Measurements from ENCODE around the gene POP4.

GRCh38 chr19:29593869-29594268 lies 12.2 kb upstream of the POP4 start:
- TF ChIP-seq, protein P1, sequence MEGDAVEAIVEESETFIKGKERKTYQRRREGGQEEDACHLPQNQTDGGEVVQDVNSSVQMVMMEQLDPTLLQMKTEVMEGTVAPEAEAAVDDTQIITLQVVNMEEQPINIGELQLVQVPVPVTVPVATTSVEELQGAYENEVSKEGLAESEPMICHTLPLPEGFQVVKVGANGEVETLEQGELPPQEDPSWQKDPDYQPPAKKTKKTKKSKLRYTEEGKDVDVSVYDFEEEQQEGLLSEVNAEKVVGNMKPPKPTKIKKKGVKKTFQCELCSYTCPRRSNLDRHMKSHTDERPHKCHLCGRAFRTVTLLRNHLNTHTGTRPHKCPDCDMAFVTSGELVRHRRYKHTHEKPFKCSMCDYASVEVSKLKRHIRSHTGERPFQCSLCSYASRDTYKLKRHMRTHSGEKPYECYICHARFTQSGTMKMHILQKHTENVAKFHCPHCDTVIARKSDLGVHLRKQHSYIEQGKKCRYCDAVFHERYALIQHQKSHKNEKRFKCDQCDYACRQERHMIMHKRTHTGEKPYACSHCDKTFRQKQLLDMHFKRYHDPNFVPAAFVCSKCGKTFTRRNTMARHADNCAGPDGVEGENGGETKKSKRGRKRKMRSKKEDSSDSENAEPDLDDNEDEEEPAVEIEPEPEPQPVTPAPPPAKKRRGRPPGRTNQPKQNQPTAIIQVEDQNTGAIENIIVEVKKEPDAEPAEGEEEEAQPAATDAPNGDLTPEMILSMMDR (IDR thresholded peaks at IDR 0.05) = no peak
- TF ChIP-seq POLR2AphosphoS5 (IDR thresholded peaks at IDR 0.05) = no peak

All from suprapubic skin (tissue), 3 donors.